IPS-15b (cell line): ENCODE measurements around the gene UGT1A6.

Experiments used
- H3K27me3 ChIP-seq: one replicate; pipeline ENCODE4 v1.6.1; 2013; ENCODE audit warnings: low read length; ENCODE audit not compliant: control insufficient read depth, insufficient read depth
- H3K36me3 ChIP-seq: one replicate; pipeline ENCODE4 v1.6.1; 2013; ENCODE audit warnings: low read length; ENCODE audit not compliant: control insufficient read depth, insufficient read depth
- H3K4me1 ChIP-seq: one replicate; pipeline ENCODE4 v1.6.1; 2013; ENCODE audit warnings: mild to moderate bottlenecking, low read length; ENCODE audit not compliant: control insufficient read depth, insufficient read depth
- H3K4me3 ChIP-seq: one replicate; pipeline ENCODE4 v1.5.1; 2013; ENCODE audit warnings: low read depth, low read length
- H3K9ac ChIP-seq: one replicate; pipeline ENCODE4 v1.6.1; 2013; ENCODE audit warnings: low read depth, mild to moderate bottlenecking, low read length
- H3K9me3 ChIP-seq: one replicate; pipeline ENCODE4 v1.6.1; 2013; ENCODE audit warnings: mild to moderate bottlenecking, low read length; ENCODE audit not compliant: control insufficient read depth, insufficient read depth

Gene UGT1A6

GRCh38 chr2:233810385-233810784, 117.7 kb downstream of the UGT1A6 start:
- Histone ChIP-seq H3K9me3 (no peaks in the 10 kb centered on the region), H3K9ac (no peak overlapping the region), H3K27me3 (no peaks in the 10 kb centered on the region), H3K4me3 (no peak overlapping the region), H3K36me3 (no peaks in the 10 kb centered on the region), H3K4me1 (no peaks in the 10 kb centered on the region)

- no peaks in the 10 kb centered on the region for H3K4me1 ChIP-seq
- no peaks in the 10 kb centered on the region for H3K36me3 ChIP-seq
- no peak overlapping the region for H3K9ac ChIP-seq
- no peaks in the 10 kb centered on the region for H3K27me3 ChIP-seq
- no peak overlapping the region for H3K4me3 ChIP-seq
- no peaks in the 10 kb centered on the region for H3K9me3 ChIP-seq
These were observed 118.4 kb downstream of the UGT1A6 start for GRCh38 chr2:233811087-233811486.

DNA sequence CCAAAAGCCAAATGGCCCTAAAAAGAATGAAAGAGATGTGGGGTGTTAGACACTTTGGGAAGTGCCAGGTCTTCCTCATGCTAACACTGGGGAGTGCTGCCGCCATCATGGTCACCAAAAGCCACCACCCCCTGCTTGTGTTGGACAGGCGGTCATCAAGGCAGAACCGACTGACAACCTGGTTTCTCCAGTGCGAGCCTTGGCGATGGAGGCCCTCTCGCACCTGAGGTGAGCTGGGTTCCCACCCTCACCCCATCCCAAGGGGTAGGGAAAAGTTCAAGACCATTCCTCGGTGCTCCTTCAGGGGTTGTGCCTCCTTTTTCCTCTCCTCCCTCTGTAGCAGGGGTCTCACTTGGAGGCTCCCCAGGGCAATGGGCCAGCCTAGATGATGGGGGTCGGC, 119.0 kb downstream of the UGT1A6 start:
- Histone ChIP-seq H3K4me3 (no peak overlapping the region), H3K36me3 (no peaks in the 10 kb centered on the region), H3K27me3 (no peaks in the 10 kb centered on the region)

DNA sequence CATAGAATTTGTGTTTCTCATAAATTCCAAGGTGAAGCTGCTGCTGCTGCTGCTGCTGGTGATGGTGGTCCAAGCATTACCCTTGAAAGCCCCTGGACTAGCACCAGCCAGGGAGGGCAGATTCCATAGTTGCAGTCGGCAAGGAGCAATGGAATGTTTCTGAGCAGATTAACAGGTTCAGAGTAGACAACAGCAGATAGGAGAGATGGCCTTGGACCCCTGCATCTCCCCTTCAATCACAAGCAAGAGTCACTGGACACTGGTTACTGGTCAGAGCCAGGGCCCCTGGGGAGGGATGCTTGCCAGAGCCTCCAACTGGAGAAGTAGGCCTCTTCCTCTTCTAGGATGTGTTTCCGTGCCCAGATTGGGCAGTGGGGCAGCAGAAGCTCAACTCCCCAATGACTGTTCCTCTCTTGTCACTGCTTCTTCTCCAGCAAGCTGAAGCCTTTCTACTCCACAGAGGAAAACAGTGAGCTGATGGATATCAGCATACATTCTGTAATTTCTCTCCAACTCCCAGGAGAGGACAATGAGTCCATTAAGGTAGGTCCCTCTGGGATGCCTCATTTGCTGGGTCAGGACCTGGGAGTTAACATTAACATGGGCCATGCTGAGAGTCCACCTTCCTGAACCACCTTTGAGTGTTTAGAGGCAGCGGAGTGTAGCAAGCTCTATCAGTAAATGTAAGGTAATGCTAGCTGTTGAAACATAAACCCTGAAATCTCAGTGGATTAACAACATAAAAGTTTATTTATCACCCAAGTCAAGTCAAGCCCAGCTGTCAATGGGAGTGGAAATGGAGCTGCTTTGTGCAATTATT, 120.8 kb downstream of the UGT1A6 start:
- H3K9ac ChIP-seq, result no peak overlapping the region
- H3K4me1 ChIP-seq, result no peaks in the 10 kb centered on the region
- H3K9me3 ChIP-seq, result no peaks in the 10 kb centered on the region
- no peaks in the 10 kb centered on the region for H3K36me3 ChIP-seq
- H3K4me3 ChIP-seq, result no peak overlapping the region
- H3K27me3 ChIP-seq, result no peaks in the 10 kb centered on the region

More for the DNA sequence above, 119.0 kb downstream of the UGT1A6 start:
- no peaks in the 10 kb centered on the region for H3K9me3 ChIP-seq
- H3K9ac ChIP-seq, result no peak overlapping the region
- no peaks in the 10 kb centered on the region for H3K4me1 ChIP-seq

GRCh38 chr2:233814056-233814835, 121.6 kb downstream of the UGT1A6 start:
- no peaks in the 10 kb centered on the region for H3K36me3 ChIP-seq
- no peaks in the 10 kb centered on the region for H3K9me3 ChIP-seq
- H3K4me3 ChIP-seq, result no peak overlapping the region
- no peaks in the 10 kb centered on the region for H3K4me1 ChIP-seq
- H3K27me3 ChIP-seq, result no peaks in the 10 kb centered on the region
- no peak overlapping the region for H3K9ac ChIP-seq

DNA sequence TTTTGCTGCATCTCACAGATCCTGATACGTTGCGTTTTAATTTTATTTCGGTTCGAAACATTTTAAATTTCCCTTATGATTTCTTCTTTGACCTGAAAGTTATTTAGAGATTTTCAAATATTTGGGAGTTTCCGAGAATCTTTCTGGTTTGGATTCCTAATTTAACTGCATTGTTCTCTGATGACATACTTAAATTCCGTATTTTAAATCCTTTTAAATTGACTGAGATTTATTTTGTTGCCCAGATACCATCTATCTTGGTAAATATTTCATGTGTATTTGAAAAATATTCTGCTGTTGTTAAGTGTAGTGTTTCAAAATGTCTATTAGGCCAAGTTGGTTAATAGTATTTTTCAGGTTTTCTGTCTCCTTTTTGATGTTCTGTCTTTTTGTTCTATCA, 123.2 kb downstream of the UGT1A6 start:
- Histone ChIP-seq H3K9ac (no peak overlapping the region), H3K9me3 (no peaks in the 10 kb centered on the region), H3K27me3 (no peaks in the 10 kb centered on the region), H3K4me3 (no peak overlapping the region), H3K36me3 (no peaks in the 10 kb centered on the region), H3K4me1 (no peaks in the 10 kb centered on the region)

DNA sequence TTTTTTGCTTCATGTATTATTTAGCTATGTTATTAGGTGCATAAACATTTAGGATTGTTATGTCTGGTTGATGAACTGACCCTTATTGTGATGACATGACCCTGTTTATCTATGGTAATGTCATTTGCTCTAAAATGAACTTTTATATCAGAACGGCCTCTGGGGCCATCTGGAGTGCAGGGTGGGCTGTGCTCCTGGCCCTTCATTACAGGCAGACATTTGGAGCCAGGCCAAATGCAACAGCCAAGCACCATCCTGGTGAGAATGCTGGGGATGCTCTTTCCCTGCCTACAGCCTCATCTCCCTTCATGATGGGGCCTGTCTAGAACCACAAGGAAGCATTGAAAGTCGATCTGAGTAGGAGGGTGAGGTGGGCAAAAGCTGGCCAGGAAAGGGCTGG, 123.6 kb downstream of the UGT1A6 start:
- Histone ChIP-seq H3K9me3 (no peaks in the 10 kb centered on the region), H3K4me3 (no peak overlapping the region), H3K4me1 (no peaks in the 10 kb centered on the region), H3K9ac (no peak overlapping the region), H3K27me3 (no peaks in the 10 kb centered on the region), H3K36me3 (no peaks in the 10 kb centered on the region)

DNA sequence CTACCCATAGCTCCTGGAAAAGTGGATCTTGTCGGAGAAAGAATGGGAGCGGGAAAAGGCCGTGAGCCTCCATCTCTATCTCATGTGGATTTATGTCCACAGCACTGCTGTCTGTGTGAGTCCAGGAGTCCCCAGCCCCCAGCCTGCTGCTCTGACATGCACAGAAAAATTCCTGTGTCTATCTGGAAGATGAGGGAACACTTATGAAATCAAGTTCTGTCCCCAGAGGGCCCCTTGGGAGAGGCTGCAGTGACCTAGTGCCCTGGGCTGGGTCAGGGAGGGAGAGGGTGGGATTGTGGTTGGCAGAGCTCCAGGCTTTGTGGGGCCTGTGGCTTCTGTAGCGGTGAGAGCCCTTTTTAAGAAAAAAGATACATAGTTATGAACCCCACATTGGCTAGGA, 124.1 kb downstream of the UGT1A6 start:
- no peaks in the 10 kb centered on the region for H3K36me3 ChIP-seq
- H3K4me1 ChIP-seq, result no peaks in the 10 kb centered on the region
- no peaks in the 10 kb centered on the region for H3K27me3 ChIP-seq
- H3K4me3 ChIP-seq, result no peak overlapping the region
- H3K9ac ChIP-seq, result no peak overlapping the region
- H3K9me3 ChIP-seq, result no peaks in the 10 kb centered on the region

- Histone ChIP-seq H3K27me3 (no peaks in the 10 kb centered on the region), H3K9ac (no peak overlapping the region), H3K36me3 (no peaks in the 10 kb centered on the region), H3K4me3 (no peak overlapping the region), H3K4me1 (no peaks in the 10 kb centered on the region), H3K9me3 (no peaks in the 10 kb centered on the region)
These were observed 124.7 kb downstream of the UGT1A6 start for GRCh38 chr2:233817361-233817911.

- no peaks in the 10 kb centered on the region for H3K27me3 ChIP-seq
- no peak overlapping the region for H3K4me3 ChIP-seq
- H3K9ac ChIP-seq, result no peak overlapping the region
- no peaks in the 10 kb centered on the region for H3K36me3 ChIP-seq
- H3K4me1 ChIP-seq, result no peaks in the 10 kb centered on the region
- H3K9me3 ChIP-seq, result no peaks in the 10 kb centered on the region
These were observed 125.4 kb downstream of the UGT1A6 start for GRCh38 chr2:233817995-233818638.

DNA sequence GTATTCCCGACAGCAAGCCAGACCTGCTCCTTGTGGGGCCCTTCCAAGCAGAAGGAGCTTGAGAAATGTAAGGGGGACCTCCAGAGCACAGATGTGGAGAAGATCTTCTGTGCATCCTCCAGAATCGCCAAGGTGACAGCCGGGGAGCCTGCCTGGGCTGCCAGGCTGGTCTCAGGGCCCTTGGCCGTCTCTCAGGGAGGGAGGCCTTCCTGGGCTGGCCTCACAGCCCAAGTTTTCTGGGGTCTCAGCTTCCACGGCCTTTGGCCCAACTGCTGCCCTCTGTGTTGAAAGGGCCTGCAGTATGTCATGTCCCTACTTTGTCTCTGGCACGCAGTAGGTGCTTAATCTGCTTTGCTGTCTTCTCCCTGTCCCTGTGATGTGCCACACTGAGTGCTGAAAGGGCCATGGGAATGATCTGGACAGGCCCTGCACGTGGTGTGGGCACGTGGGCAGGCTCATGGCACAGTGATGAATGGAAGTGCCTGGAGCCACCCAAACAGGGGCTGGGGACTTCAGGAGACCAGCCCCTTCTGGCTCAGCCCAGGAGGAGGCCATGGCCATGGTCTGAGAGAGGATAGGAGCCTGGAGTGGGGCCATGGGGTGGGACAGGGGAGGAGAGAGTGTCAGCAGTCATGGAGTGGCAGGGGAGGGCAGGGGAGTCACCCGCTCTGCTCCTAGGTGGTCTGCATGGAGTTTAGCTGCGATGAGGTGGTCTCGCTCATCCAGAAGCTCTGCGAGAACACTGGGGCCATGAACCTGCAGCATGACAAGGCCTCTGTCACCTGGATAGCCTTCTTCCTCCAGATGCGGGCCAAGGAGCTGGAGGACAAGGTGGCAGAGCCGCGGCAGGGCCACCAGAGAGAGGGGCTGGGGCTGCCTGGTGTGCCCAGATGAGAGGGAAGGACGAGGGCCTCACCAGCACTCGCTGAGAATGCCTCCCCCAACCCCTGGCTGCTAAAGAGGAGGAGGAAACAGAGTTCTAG, 126.2 kb downstream of the UGT1A6 start:
- Histone ChIP-seq H3K4me3 (no peak overlapping the region), H3K9me3 (no peaks in the 10 kb centered on the region), H3K36me3 (no peaks in the 10 kb centered on the region), H3K4me1 (no peaks in the 10 kb centered on the region), H3K9ac (no peak overlapping the region), H3K27me3 (no peaks in the 10 kb centered on the region)
